Peyer's patch (tissue), 4 donors: ENCODE results near the gene NDUFB10. TPM values are rescaled to one million over a fixed set of nuclear protein-coding genes. Genes with fewer than 3 reads are reported as not detected.
A peak's percentile ranks its signal among the peaks of the same experiment; 100 is the strongest.

ENCODE experiments used
- DNase-seq, 3 donors: peaks; one replicate each; pipeline ENCODE4 v3.0.0-alpha.2; 2017 to 2019
- H3K27ac ChIP-seq, 4 donors: fragments of 200-600 bp; sonication (generic); one replicate each; pipeline ENCODE4 v1.5.1; 2016 to 2019
- H3K27me3 ChIP-seq, 2 donors: fragments of 200-600 bp; sonication (generic); one replicate each; pipeline ENCODE4 v1.5.1; 2019
- H3K36me3 ChIP-seq, 3 donors: fragments of 200-600 bp; sonication (generic); one replicate each; pipeline ENCODE4 v1.5.1; 2016 to 2019
- H3K4me1 ChIP-seq, 4 donors: fragments of 200-600 bp; sonication (generic); one replicate each; pipeline ENCODE4 v1.5.1; 2016 to 2019
- H3K4me3 ChIP-seq, 4 donors: fragments of 200-600 bp; sonication (generic); 1 replicate in 3 of 4; 2 replicates in 1 of 4; pipeline ENCODE4 v1.5.1; 2016 to 2019; ENCODE audit warnings: mild to moderate bottlenecking in 1 of 4
- H3K9me3 ChIP-seq, 4 donors: fragments of 200-600 bp; sonication (generic); one replicate each; pipeline ENCODE4 v1.5.1; 2016 to 2019; ENCODE audit warnings: mild to moderate bottlenecking in 1 of 4
- CTCF ChIP-seq, 6 experiments: fragments of 450-650 bp in 4 of 6; fragments of 200-600 bp in 2 of 6; sonication (generic) in 1 of 6; IDR thresholded peaks; one replicate each; pipeline ENCODE4 v1.5.1; 2017 to 2019; ENCODE audit warnings: antibody characterized with exemption in 6 of 6, mild to moderate bottlenecking in 3 of 6, moderate library complexity in 1 of 6
- POLR2A ChIP-seq, 2 donors: fragments of 450-650 bp; IDR thresholded peaks; one replicate each; pipeline ENCODE4 v1.5.1; 2017; ENCODE audit warnings: antibody characterized with exemption in 2 of 2, mild to moderate bottlenecking in 2 of 2, moderate library complexity in 2 of 2
- total RNA-seq, 4 donors: library from RNA; depleted of rRNA; stranded (reverse); fragments of >200 nt; gene quantifications; one replicate each; pipeline ENCODE4 v1.1.0, GENCODE V29; 2016

The NDUFB10 gene
- total RNA-seq, 4 donors from 2014 or later: 55.3 to 373 (median 236) TPM

- Histone ChIP-seq H3K4me1 (peaks cover 3 to 35% (median 23%) of the 10 kb centered on the region in 4 donors), H3K27ac (peak overlapping the region; percentile 95 to 100 (median 96)), H3K36me3 (peaks cover 0 to 25% (median 0%) of the 10 kb centered on the region in 3 donors), H3K27me3 (no peaks in the 10 kb centered on the region), H3K9me3 (no peaks in the 10 kb centered on the region), H3K4me3 (peak overlapping the region; percentile 78 to 96 (median 92))
- peak; percentile 35 to 70 (median 67) for DNase-seq
- TF ChIP-seq POLR2A (IDR thresholded peaks at IDR 0.05) (no peak), CTCF (IDR thresholded peaks at IDR 0.05) (peak in 3 of 6 experiments; percentile 16 to 30 (median 30))
These were observed 4.6 kb downstream of the NDUFB10 start for GRCh38 chr16:1963806-1964505.

- peaks cover 0 to 25% (median 0%) of the 10 kb centered on the region in 3 donors for H3K36me3 ChIP-seq
- DNase-seq: peak; percentile 98 to 100 (median 100)
- H3K27me3 ChIP-seq: no peaks in the 10 kb centered on the region
- H3K27ac ChIP-seq: peak within 1 kb of the TSS; percentile 95 to 100 (median 96)
- peak within 1 kb of the TSS; percentile 78 to 96 (median 92) for H3K4me3 ChIP-seq
- TF ChIP-seq CTCF (IDR thresholded peaks at IDR 0.05) (no peak), POLR2A (IDR thresholded peaks at IDR 0.05) (peak; percentile 94 to 96)
- no peaks in the 10 kb centered on the region for H3K9me3 ChIP-seq
- H3K4me1 ChIP-seq: peaks cover 3 to 33% (median 22%) of the 10 kb centered on the region in 4 donors
These were observed 5.4 kb downstream of the NDUFB10 start, which contains the start of gene RPS2 for GRCh38 chr16:1964506-1965395. RPS2 (minus strand) TSS chr16:1964826; CDS start chr16:1964625, 201 bp downstream.

- Histone ChIP-seq H3K4me3 (peak overlapping the region; percentile 78 to 96 (median 92)), H3K27me3 (no peaks in the 10 kb centered on the region), H3K9me3 (no peaks in the 10 kb centered on the region), H3K27ac (peak overlapping the region; percentile 95 to 100 (median 96)), H3K36me3 (peaks cover 0 to 25% (median 0%) of the 10 kb centered on the region in 3 donors), H3K4me1 (peaks cover 3 to 29% (median 19%) of the 10 kb centered on the region in 4 donors)
- peak in 1 of 2 donors; percentile 49 for TF ChIP-seq POLR2A (IDR thresholded peaks at IDR 0.05)
- no peak for TF ChIP-seq CTCF (IDR thresholded peaks at IDR 0.05)
- DNase-seq: no peak
These were observed 6.2 kb downstream of the NDUFB10 start for GRCh38 chr16:1965396-1966001.

- peaks cover 0 to 18% (median 0%) of the 10 kb centered on the region in 3 donors for H3K36me3 ChIP-seq
- peak within 1 kb of the TSS; percentile 78 to 96 (median 92) for H3K4me3 ChIP-seq
- peaks cover 3 to 29% (median 13%) of the 10 kb centered on the region in 4 donors for H3K4me1 ChIP-seq
- H3K9me3 ChIP-seq: no peaks in the 10 kb centered on the region
- H3K27ac ChIP-seq: peak within 1 kb of the TSS; percentile 95 to 100 (median 96)
- no peak for TF ChIP-seq POLR2A (IDR thresholded peaks at IDR 0.05)
- no peak for DNase-seq
- no peaks in the 10 kb centered on the region for H3K27me3 ChIP-seq
These were observed 7.1 kb downstream of the NDUFB10 start, which contains the start of gene RNF151 for GRCh38 chr16:1966460-1966859. RNF151 (plus strand) TSS chr16:1966856; CDS start chr16:1966882, 26 bp downstream.

GRCh38 chr16:1968146-1968953 lies 9.0 kb downstream of the NDUFB10 start:
- H3K4me1 ChIP-seq: peaks cover 6 to 30% (median 20%) of the 10 kb centered on the region in 4 donors
- no peaks in the 10 kb centered on the region for H3K36me3 ChIP-seq
- no peaks in the 10 kb centered on the region for H3K9me3 ChIP-seq
- H3K27ac ChIP-seq: no peak overlapping the region
- DNase-seq: no peak
- TF ChIP-seq POLR2A (IDR thresholded peaks at IDR 0.05) (no peak), CTCF (IDR thresholded peaks at IDR 0.05) (no peak)
- no peak overlapping the region for H3K4me3 ChIP-seq
- H3K27me3 ChIP-seq: no peaks in the 10 kb centered on the region
